ENCODE results near the gene IL1RL1.

Gene IL1RL1

DNA sequence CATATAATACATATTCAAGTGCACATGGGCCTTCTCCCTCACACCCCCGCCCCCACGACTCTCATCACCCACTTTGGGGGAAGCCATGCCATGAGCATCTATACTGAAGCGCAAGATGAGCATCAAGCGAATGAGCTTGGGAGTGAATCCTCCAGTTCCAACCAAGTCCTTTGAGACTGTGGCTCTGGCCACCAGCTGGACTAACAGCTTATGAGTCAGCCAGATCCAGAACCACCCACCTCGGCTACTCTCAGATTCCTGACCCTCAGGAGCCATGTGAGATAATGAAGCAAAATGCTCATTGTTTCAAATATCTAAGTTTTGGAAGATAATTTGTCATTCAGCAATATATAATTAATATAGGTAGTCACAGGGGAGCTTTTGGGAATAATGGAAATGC is 22.2 kb upstream of the IL1RL1 start:
- no peak overlapping the region for H3K9ac ChIP-seq (ENCODE audit: low read length)
- H2AFZ ChIP-seq (ENCODE audit: low read length), result no peak overlapping the region
- H3K27me3 ChIP-seq (ENCODE audit: insufficient read depth, low read length), result no peaks in the 10 kb centered on the region
- H3K4me1 ChIP-seq (ENCODE audit: insufficient read depth, low read length, severe bottlenecking), result no peaks in the 10 kb centered on the region
- H4K20me1 ChIP-seq (ENCODE audit: insufficient read depth, low read length), result no peaks in the 10 kb centered on the region
- TF ChIP-seq, protein P1, sequence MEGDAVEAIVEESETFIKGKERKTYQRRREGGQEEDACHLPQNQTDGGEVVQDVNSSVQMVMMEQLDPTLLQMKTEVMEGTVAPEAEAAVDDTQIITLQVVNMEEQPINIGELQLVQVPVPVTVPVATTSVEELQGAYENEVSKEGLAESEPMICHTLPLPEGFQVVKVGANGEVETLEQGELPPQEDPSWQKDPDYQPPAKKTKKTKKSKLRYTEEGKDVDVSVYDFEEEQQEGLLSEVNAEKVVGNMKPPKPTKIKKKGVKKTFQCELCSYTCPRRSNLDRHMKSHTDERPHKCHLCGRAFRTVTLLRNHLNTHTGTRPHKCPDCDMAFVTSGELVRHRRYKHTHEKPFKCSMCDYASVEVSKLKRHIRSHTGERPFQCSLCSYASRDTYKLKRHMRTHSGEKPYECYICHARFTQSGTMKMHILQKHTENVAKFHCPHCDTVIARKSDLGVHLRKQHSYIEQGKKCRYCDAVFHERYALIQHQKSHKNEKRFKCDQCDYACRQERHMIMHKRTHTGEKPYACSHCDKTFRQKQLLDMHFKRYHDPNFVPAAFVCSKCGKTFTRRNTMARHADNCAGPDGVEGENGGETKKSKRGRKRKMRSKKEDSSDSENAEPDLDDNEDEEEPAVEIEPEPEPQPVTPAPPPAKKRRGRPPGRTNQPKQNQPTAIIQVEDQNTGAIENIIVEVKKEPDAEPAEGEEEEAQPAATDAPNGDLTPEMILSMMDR (IDR thresholded peaks at IDR 0.05; ENCODE audit: low read length), result no peak
- TF ChIP-seq EZH2 (IDR thresholded peaks at IDR 0.05; ENCODE audit: borderline replicate concordance, low read length), result no peak
- H3K4me3 ChIP-seq (ENCODE audit: low read depth, low read length, poor library complexity, severe bottlenecking), result no peak overlapping the region
- no peak overlapping the region for H3K27ac ChIP-seq (ENCODE audit: low read depth, low read length, poor library complexity, severe bottlenecking)
- H3K9me2 ChIP-seq (ENCODE audit: low read depth, low read length), result no peaks in the 10 kb centered on the region
- no peak overlapping the region for H3K4me2 ChIP-seq (ENCODE audit: low read length)
- no peaks in the 10 kb centered on the region for H3K9me3 ChIP-seq (ENCODE audit: low read length)
- no peaks in the 10 kb centered on the region for H3K79me2 ChIP-seq (ENCODE audit: insufficient read depth, low read length)
- H3F3A ChIP-seq (ENCODE audit: insufficient read depth, low read length), result no peaks in the 10 kb centered on the region
- H3K36me3 ChIP-seq (ENCODE audit: insufficient read depth, low read length), result no peaks in the 10 kb centered on the region

DNA sequence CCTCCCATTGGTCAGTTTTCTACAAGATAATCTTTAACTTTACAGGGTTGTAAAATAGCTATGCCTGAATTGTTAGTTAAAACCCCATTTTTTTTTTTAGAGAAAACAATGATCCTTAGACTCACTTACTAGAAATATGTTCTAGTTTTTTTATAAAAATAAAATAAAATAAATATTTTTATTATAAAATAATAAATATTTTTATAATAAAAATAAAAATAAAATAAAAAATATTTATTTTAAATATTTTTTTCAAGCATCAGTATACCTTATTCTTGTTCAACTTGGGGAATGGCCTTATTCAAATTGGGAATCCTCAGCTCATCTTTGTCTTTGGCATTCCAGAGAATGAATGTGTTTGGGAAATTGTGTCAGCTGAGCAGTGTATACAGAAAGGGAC is 20.8 kb upstream of the IL1RL1 start:
- Histone ChIP-seq H3K27me3 (ENCODE audit: insufficient read depth, low read length) (no peaks in the 10 kb centered on the region), H3K4me2 (ENCODE audit: low read length) (no peak overlapping the region), H3K9me2 (ENCODE audit: low read depth, low read length) (no peaks in the 10 kb centered on the region), H3K79me2 (ENCODE audit: insufficient read depth, low read length) (no peaks in the 10 kb centered on the region), H3K36me3 (ENCODE audit: insufficient read depth, low read length) (no peaks in the 10 kb centered on the region), H3K9me3 (ENCODE audit: low read length) (no peaks in the 10 kb centered on the region), H2AFZ (ENCODE audit: low read length) (no peak overlapping the region), H3K9ac (ENCODE audit: low read length) (no peak overlapping the region), H3F3A (ENCODE audit: insufficient read depth, low read length) (no peaks in the 10 kb centered on the region), H3K4me3 (ENCODE audit: low read depth, low read length, poor library complexity, severe bottlenecking) (no peak overlapping the region), H3K27ac (ENCODE audit: low read depth, low read length, poor library complexity, severe bottlenecking) (no peak overlapping the region), H3K4me1 (ENCODE audit: insufficient read depth, low read length, severe bottlenecking) (no peaks in the 10 kb centered on the region), H4K20me1 (ENCODE audit: insufficient read depth, low read length) (no peaks in the 10 kb centered on the region)
- no peak for TF ChIP-seq EZH2 (IDR thresholded peaks at IDR 0.05; ENCODE audit: borderline replicate concordance, low read length)
- TF ChIP-seq, protein P1 (IDR thresholded peaks at IDR 0.05; ENCODE audit: low read length), result no peak

- Histone ChIP-seq H3K9ac (ENCODE audit: low read length) (no peak overlapping the region), H3K4me1 (ENCODE audit: insufficient read depth, low read length, severe bottlenecking) (no peaks in the 10 kb centered on the region), H3K9me3 (ENCODE audit: low read length) (no peaks in the 10 kb centered on the region), H3K9me2 (ENCODE audit: low read depth, low read length) (no peaks in the 10 kb centered on the region), H3F3A (ENCODE audit: insufficient read depth, low read length) (no peaks in the 10 kb centered on the region), H3K36me3 (ENCODE audit: insufficient read depth, low read length) (no peaks in the 10 kb centered on the region), H2AFZ (ENCODE audit: low read length) (no peak overlapping the region), H3K27me3 (ENCODE audit: insufficient read depth, low read length) (no peaks in the 10 kb centered on the region), H4K20me1 (ENCODE audit: insufficient read depth, low read length) (no peaks in the 10 kb centered on the region), H3K27ac (ENCODE audit: low read depth, low read length, poor library complexity, severe bottlenecking) (no peak overlapping the region), H3K4me3 (ENCODE audit: low read depth, low read length, poor library complexity, severe bottlenecking) (no peak overlapping the region), H3K4me2 (ENCODE audit: low read length) (no peak overlapping the region), H3K79me2 (ENCODE audit: insufficient read depth, low read length) (no peaks in the 10 kb centered on the region)
- TF ChIP-seq, protein P1 (IDR thresholded peaks at IDR 0.05; ENCODE audit: low read length), result no peak
- no peak for TF ChIP-seq EZH2 (IDR thresholded peaks at IDR 0.05; ENCODE audit: borderline replicate concordance, low read length)
These were observed 19.9 kb upstream of the IL1RL1 start for GRCh38 chr2:102291319-102292075.

Measured in OCI-LY1 (cell line).